ENCODE measurements around the gene BAHCC1. TPM values are rescaled to one million over a fixed set of nuclear protein-coding genes. Genes with fewer than 3 reads are reported as not detected.
A peak's percentile ranks its signal among the peaks of the same experiment; 100 is the strongest.
"Not testable (repeated sequence)": the region's sequence is repeated elsewhere in the genome, so short reads cannot be mapped to it uniquely, and the experiment has no call there.

BAHCC1 gene
- total RNA-seq, 1 donor from 2014 or later: 74.3 TPM

DNA sequence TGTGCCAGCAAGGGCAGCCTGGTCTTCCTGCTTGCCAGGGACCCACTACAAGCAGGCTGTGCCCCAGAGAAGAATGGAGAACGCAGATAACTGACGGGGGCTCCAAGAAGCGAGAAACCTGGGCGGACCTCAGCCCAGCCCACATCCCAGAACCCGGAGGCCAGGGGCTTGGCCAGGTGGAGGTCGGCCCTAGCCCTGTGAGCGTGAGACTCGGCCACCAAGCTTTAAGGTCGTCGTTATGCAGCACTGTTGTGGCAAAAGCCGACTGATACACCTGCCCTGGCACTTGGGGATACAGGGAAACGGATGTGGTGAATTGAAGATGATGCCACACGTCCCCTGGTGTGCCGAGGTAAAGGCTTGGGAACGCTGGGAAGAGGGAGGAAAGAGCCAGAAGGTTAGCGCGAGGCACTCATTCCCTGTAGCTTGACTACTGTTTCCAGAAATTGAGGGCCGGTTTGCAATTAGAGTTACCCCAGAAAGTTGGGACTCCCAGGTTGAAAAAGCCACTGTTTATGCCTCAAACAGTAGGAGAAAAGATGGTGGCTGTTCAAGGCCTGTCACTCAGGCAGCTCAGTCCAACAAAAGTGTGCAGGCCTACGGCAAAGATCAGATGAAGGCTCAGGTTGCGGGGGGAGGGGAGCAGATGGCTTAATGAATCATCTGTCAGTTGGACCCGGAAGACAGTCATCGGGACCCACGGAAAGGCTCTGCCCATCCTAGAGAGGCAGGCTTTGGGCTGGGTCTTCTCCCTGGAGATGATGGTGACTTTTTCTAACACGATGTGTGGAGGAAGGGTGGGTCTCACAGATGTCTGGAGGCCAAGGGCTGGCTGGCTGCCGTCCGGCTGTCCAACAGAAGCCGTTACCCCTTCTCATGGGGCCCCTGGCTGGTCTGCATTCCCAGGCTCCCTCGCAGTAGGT, 45.6 kb upstream of the BAHCC1 start:
- H3K4me1 Mint-ChIP-seq (ENCODE audit: unreplicated experiment): peaks cover 15% of the 10 kb centered on the region
- no peaks in the 10 kb centered on the region for H3K36me3 Mint-ChIP-seq
- H3K27ac Mint-ChIP-seq: peak overlapping the region; percentile 88
- H3K4me3 Mint-ChIP-seq: peak overlapping the region; percentile 73
- peaks cover 7% of the 10 kb centered on the region for H3K9me3 Mint-ChIP-seq
- no peak for DNase-seq (ENCODE audit: extremely low spot score, unreplicated experiment)
- H3K27me3 Mint-ChIP-seq: peaks cover 3% of the 10 kb centered on the region
- TF ChIP-seq, protein P1, sequence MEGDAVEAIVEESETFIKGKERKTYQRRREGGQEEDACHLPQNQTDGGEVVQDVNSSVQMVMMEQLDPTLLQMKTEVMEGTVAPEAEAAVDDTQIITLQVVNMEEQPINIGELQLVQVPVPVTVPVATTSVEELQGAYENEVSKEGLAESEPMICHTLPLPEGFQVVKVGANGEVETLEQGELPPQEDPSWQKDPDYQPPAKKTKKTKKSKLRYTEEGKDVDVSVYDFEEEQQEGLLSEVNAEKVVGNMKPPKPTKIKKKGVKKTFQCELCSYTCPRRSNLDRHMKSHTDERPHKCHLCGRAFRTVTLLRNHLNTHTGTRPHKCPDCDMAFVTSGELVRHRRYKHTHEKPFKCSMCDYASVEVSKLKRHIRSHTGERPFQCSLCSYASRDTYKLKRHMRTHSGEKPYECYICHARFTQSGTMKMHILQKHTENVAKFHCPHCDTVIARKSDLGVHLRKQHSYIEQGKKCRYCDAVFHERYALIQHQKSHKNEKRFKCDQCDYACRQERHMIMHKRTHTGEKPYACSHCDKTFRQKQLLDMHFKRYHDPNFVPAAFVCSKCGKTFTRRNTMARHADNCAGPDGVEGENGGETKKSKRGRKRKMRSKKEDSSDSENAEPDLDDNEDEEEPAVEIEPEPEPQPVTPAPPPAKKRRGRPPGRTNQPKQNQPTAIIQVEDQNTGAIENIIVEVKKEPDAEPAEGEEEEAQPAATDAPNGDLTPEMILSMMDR (conservative IDR thresholded peaks at IDR 0.05): no peak

- H3K27ac Mint-ChIP-seq: peak overlapping the region; percentile 88
- TF ChIP-seq, protein P1 (conservative IDR thresholded peaks at IDR 0.05): no peak
- peak overlapping the region; percentile 73 for H3K4me3 Mint-ChIP-seq
- H3K9me3 Mint-ChIP-seq: peaks cover 7% of the 10 kb centered on the region
- DNase-seq (ENCODE audit: extremely low spot score, unreplicated experiment): no peak
- H3K36me3 Mint-ChIP-seq: no peaks in the 10 kb centered on the region
- H3K27me3 Mint-ChIP-seq: peaks cover 3% of the 10 kb centered on the region
- H3K4me1 Mint-ChIP-seq (ENCODE audit: unreplicated experiment): peaks cover 15% of the 10 kb centered on the region
Observed at GRCh38 chr17:81350320-81350890, 44.9 kb upstream of the BAHCC1 start.

DNA sequence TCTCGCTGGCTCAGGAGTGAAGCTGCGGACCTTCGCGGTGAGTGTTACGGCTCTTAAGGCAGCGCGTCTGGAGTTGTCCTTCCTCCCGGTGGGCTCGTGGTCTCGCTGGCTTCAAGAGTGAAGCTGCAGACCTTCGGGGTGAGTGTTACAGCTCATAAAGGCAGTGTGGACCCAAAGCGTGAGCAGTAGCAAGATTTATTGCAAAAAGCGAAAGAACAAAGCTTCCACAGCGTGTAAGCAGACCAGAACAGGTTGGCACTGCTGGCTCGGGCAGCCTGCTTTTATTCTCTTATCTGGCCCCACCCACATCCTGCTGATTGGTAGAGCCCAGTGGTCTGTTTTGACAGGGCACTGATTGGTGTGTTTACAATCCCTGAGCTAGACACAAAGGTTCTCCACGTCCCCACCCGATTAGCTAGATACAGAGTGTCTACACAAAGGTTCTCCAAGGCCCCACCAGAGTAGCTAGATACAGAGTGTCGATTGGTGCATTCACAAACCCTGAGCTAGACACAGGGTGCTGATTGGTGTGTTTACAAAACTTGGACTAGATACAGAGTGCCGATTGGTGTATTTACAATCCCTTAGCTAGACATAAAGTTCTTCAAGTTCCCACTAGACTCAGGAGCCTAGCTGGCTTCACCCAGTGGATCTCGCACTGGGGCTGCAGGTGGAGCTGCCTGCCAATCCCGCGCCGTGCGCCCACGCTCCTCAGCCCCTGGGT, 43.8 kb upstream of the BAHCC1 start:
- peaks cover 15% of the 10 kb centered on the region for H3K4me1 Mint-ChIP-seq (ENCODE audit: unreplicated experiment)
- DNase-seq (ENCODE audit: extremely low spot score, unreplicated experiment); H3K36me3 Mint-ChIP-seq; H3K9me3 Mint-ChIP-seq; H3K27me3 Mint-ChIP-seq: not testable (repeated sequence)
- H3K4me3 Mint-ChIP-seq: peak overlapping the region; percentile 57
- H3K27ac Mint-ChIP-seq: peak overlapping the region; percentile 37

DNA sequence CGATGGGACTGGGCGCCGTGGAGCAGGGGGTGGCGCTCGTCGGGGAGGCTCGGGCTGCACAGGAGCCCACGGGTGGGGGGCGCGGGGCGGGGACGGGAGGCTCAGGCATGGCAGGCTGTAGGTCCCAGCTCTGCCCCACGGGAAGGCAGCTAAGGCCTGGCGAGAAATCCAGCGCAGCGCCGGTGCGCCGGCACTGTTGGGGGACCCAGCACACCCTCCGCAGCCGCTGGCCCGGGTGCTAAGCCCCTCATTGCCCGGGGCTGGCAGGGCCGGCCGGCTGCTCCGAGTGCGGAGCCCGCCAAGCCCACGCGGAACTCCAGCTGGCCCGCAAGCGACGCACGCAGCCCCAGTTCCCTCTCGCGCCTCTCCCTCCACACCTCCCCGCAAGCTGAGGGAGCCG, 43.2 kb upstream of the BAHCC1 start:
- H3K36me3 Mint-ChIP-seq; H3K27ac Mint-ChIP-seq; H3K9me3 Mint-ChIP-seq; DNase-seq (ENCODE audit: extremely low spot score, unreplicated experiment); H3K4me3 Mint-ChIP-seq; H3K27me3 Mint-ChIP-seq: not testable (repeated sequence)
- peaks cover 15% of the 10 kb centered on the region for H3K4me1 Mint-ChIP-seq (ENCODE audit: unreplicated experiment)

GRCh38 chr17:81354252-81354953, 40.9 kb upstream of the BAHCC1 start:
- no peak overlapping the region for H3K4me3 Mint-ChIP-seq
- H3K36me3 Mint-ChIP-seq: no peaks in the 10 kb centered on the region
- H3K27me3 Mint-ChIP-seq: peaks cover 3% of the 10 kb centered on the region
- no peak overlapping the region for H3K27ac Mint-ChIP-seq
- TF ChIP-seq, protein P1 (conservative IDR thresholded peaks at IDR 0.05): no peak
- H3K4me1 Mint-ChIP-seq (ENCODE audit: unreplicated experiment): peaks cover 17% of the 10 kb centered on the region
- H3K9me3 Mint-ChIP-seq: peaks cover 7% of the 10 kb centered on the region
- no peak for DNase-seq (ENCODE audit: extremely low spot score, unreplicated experiment)

DNA sequence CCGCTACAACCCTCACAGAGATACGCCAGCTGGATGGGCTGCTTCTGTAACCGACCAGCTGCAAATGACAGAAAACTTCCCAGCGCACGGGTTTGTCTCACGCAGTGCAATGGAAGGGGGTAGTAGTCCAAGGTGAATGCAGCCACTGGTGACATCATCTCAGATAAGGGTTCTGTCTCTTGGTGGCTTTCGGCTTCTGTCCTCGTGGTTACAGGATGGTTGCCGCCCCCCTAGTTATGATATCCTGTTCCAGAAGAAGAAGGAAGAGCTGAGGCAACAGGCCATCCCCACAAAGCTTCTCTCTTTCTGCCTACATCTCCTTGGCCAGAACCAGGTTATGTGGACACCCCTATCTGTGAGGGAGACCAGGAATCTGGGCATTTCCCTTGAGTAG, 40.3 kb upstream of the BAHCC1 start:
- TF ChIP-seq, protein P1 (conservative IDR thresholded peaks at IDR 0.05): no peak
- H3K27me3 Mint-ChIP-seq: no peaks in the 10 kb centered on the region
- no peak for DNase-seq (ENCODE audit: extremely low spot score, unreplicated experiment)
- H3K9me3 Mint-ChIP-seq: peaks cover 7% of the 10 kb centered on the region
- peaks cover 13% of the 10 kb centered on the region for H3K4me1 Mint-ChIP-seq (ENCODE audit: unreplicated experiment)
- H3K27ac Mint-ChIP-seq: no peak overlapping the region
- H3K36me3 Mint-ChIP-seq: no peaks in the 10 kb centered on the region
- no peak overlapping the region for H3K4me3 Mint-ChIP-seq
